GM12891 (cell line): Measurements from ENCODE around the gene SUN5.

Experiments
- DNase-seq: peaks from one replicate; pipeline ENCODE4 v3.0.0; 2011; ENCODE audit warnings: low spot score; ENCODE audit not compliant: insufficient read length
- FAIRE-seq: peaks from 2 replicates; lab custom pipeline; 2011; peaks lifted over from hg19 to GRCh38; lab: Jason Lieb, UNC
- PAX5 ChIP-seq: IDR thresholded peaks from 2 replicates; pipeline ENCODE4 v1.6.1; 2011; ENCODE audit warnings: low read length, moderate library complexity, mild to moderate bottlenecking; ENCODE audit not compliant: insufficient read depth, severe bottlenecking
- POLR2A ChIP-seq: IDR thresholded peaks from 2 replicates; pipeline ENCODE4 v1.6.1; 2011; ENCODE audit warnings: low read depth, low read length, control low read depth
- POLR2AphosphoS5 ChIP-seq: IDR thresholded peaks from 2 replicates; pipeline ENCODE4 v1.6.1; 2011; ENCODE audit warnings: low read depth, low read length, control low read depth
- POU2F2 ChIP-seq: IDR thresholded peaks from 2 replicates; pipeline ENCODE4 v1.6.1; 2011; ENCODE audit warnings: low read depth, mild to moderate bottlenecking, control low read depth, low read length, moderate library complexity
- SPI1 ChIP-seq: IDR thresholded peaks from 2 replicates; pipeline ENCODE4 v1.6.1; 2011; ENCODE audit warnings: low read depth, low read length, control low read depth
- TAF1 ChIP-seq: IDR thresholded peaks from 2 replicates; pipeline ENCODE4 v1.6.1; 2011; ENCODE audit warnings: low read depth, low read length, control low read depth

Gene SUN5

DNA sequence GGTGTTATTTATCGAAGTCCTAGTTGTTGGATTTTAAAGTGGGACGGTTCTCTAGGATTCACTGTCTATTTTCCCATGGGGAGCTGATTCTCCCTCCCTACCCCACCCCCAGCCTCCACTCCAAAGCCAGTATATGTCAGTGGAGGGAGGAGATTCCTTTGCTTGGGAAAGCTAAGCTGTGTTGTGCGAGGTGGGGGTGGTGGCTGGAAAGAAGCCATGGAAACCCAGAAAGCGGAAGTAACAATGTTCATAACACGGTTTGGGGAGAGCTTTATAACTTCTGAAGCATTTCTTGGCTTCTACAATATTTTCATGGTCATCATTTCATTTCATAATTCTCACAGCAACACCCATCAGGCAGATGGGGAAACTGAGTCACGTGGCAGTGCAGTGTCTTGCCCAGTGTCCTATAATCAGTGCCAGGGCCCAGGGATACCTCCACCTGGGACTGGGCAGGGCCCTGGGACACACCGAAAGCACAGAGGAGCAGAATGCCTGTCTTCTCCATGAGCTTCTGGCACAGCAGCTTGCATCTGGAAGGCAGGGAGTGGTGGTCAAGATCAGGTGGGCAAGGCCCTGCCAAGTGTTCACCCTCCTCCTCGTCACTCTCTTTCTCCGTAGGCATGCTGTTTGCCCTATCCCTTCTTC lies 4.5 kb downstream of the SUN5 start:
- DNase-seq (no peak), FAIRE-seq (no peak)
- TF ChIP-seq SPI1 = no peak
- TF ChIP-seq POU2F2 = no peak
- TF ChIP-seq TAF1 = no peak
- TF ChIP-seq PAX5 = no peak
- TF ChIP-seq POLR2AphosphoS5 = no peak
- TF ChIP-seq POLR2A = no peak

DNA sequence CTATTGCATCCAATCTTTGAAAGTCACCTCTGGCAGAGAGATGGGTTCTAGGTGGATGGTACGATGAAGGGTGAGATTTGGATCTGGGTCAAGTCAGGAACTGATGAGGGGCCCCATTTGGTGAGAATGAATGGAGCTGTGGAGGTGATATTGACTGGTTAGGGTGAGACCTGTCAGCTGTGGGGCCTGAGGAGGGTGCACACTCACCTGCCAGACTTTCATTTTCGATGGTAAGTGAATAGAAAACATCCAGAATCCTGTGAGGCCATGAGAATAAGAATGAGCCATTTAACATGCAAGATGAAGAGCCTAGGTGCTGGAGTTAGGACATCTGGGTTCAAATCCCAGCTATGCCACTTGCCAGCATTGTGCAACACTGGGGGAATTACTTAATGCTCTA lies 6.8 kb downstream of the SUN5 start:
- DNase-seq (no peak), FAIRE-seq (peak; percentile 9)
- TF ChIP-seq POLR2A (no peak), PAX5 (no peak), TAF1 (no peak), SPI1 (no peak), POLR2AphosphoS5 (no peak), POU2F2 (no peak)

DNA sequence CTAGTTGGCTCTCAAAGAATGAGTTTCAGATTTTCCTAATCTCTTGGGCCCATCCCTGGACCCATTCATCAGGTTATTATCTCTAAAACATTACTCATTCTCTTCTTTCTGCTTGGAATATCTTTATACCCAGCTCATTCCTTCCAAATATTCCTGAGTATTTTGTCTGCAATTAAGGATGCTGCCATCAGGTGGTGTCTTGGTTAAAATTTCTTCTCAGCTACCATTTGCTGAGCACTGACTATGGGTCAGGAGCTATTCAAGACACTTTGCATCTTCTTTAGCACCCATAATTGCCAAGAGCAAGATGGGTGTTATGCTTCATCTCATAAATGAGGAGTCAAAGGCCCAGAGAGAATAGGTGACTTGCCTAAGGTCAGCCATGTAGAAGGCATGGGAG lies 8.4 kb downstream of the SUN5 start:
- no peak for FAIRE-seq
- DNase-seq = no peak
- no peak for TF ChIP-seq PAX5

DNA sequence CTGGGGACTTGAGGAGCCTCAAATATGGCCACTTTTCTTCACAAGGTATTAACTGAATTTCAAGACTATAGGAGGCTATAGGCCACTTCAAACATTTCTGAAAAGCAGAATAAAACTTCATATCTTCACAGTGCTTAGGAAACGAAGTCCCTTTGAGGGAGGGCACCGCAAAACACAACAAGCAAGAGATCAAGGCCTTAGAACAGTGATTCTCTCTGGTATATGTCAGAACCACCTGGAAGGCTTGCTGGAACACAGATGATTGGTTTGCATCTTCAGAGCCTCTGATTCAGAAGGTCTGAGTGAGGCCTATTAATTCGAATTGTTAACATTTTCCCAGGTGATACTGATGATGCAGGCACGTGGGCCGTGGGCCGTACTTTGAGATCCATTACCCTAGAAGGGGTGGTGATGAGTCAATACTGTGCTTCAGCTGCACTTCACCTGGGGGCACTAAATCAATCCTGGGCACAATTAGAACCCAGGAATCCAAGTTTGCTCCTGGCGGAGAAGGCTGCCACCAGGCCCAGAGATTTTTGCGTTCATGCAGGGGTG lies 10.7 kb downstream of the SUN5 start:
- FAIRE-seq (no peak), DNase-seq (no peak)
- TF ChIP-seq SPI1 (no peak), PAX5 (no peak), TAF1 (no peak), POLR2A (no peak), POU2F2 (no peak), POLR2AphosphoS5 (no peak)

DNA sequence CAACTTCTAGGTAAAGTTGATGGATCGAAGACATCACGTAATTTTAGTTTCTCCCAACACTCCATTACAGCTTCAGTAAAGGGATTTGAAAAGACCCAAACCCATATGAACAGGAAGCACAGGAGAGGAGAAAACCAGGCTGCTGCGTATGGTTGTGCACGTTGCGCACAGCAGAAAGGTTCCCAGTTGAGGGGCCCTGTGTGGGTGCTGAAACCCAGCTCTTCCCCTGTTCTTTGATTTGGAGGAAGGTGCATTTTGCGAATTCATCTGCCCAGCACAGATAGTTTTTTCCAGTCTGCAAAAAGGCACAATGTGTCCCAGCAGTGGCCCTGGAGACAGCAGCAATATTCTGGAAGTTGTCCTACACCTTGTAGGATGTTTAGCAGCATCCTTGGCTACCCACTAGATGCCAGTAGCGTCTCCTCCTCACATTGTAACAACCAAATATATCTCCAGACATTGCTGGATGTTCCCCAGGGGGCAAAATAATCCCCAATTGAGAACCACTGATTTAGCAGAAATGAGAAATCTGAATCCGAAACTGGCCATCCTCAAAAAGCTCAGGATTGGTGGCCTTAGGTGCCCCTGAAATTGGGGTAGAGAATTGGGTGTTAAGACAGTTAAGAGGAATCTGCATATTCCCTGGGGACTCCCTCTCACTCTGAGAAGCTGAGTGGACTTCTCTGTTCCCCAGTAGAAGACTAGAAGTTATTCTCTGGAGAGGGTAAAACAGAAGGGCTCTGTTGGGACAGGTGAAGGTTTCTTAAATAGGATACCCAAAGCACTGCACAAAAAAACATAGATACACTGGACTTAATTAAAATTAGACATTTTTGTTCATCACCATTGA lies 12.2 kb downstream of the SUN5 start:
- TF ChIP-seq POU2F2 = no peak
- no peak for TF ChIP-seq PAX5
- TF ChIP-seq TAF1 = no peak
- TF ChIP-seq POLR2A = no peak
- TF ChIP-seq POLR2AphosphoS5 = no peak
- TF ChIP-seq SPI1 = no peak
- DNase-seq (no peak), FAIRE-seq (no peak)

DNA sequence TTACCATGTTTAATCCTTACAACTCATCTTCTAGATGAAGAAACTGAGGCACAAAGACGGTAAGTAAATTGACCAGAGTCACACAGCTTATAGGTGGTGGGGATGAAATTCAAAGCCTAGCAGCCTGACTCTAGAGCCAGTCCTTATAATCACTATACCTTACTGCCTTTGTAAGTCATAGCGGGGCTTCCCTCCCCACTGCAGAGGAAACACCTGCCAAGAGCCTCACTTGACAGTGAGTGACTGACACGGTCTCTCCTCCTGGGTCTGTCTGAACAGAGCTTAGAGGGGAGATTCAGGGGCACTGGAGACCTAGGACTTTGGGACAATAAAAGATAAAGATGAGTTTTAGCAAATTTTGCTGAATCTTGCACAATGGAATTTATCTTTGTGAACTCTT lies 12.8 kb downstream of the SUN5 start:
- FAIRE-seq (no peak), DNase-seq (no peak)
- TF ChIP-seq TAF1 (no peak), POLR2A (no peak), POLR2AphosphoS5 (no peak), POU2F2 (no peak), SPI1 (no peak), PAX5 (no peak)

DNA sequence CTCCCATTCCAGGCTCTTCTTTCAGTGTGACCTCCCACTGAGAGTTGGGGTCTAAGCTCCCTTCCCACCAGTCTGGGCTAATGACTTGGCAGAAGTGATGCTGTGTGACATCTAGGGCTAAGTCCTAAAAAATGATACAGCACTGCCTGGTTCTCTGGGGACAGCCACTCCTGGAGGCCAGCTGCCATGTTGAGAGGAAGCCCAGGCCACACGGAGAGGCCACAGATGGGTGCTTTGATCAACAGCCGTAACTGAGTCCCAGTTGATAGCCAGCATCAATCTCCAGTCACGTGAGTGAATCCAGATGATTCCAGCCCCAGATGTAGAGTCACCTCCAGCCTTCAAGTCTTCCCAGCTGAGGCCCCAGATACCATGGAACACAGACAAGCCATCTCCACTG lies 13.8 kb downstream of the SUN5 start:
- FAIRE-seq (no peak), DNase-seq (no peak)
- TF ChIP-seq TAF1 (no peak), PAX5 (no peak), POLR2A (no peak), SPI1 (no peak), POU2F2 (no peak), POLR2AphosphoS5 (no peak)

DNA sequence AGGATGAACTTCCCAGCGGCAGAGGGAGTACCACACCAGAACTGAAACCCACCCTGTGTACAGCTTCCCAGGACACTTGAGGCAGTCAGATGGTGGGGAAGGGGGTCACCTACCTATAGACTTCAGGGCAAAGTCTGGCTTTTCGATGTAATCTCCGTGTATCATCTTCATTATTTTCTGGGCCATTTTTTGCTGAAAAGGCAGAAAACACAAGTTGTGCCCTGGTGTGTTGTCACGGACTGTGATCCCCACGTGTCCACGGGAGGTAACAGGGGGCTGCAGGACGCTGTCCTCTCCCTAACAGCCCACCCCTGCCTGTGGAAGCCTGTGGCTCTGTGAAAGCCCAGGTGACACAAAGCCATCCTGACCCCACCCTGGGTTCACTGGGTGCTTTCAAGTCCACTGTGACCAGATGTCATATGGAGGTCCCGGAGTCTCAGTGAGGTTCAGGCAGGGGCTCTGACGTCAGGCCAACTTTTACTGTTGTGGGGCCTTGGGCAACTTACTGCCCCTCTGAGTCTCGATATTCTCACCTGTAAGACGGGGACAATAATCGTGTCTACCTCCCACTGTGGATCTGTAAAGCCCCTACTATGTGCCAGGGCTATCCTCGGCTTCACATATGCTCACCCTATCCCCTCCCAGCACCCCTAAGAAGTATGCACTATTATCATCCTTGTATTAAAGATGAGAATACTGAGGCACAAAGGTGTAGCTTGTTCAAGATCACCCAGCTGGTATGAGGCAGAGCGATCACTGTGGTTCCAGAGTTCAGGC lies 14.5 kb downstream of the SUN5 start:
- TF ChIP-seq TAF1 = no peak
- TF ChIP-seq PAX5 = no peak
- no peak for TF ChIP-seq POLR2AphosphoS5
- no peak for TF ChIP-seq POU2F2
- no peak for TF ChIP-seq POLR2A
- no peak for TF ChIP-seq SPI1
- FAIRE-seq = no peak
- no peak for DNase-seq

DNA sequence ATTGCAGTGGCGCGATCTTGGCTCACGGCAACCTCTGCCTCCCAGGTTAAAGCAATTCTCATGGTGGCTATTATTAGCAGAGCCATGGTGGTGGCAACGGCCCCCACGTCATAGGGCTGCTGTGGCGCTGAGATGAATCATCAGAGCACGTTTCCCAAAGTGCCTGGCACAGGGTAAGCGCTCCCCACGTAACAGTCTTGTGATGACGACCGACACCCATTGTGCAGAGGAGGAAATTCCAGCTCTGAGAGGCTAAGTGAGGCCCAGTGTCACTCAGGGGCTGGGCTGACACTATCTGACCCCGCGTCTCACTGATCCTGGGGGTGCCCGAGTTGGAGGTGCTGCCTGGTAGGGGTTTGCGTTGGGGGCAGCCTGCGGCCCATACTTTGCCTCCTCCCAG lies 16.2 kb downstream of the SUN5 start:
- TF ChIP-seq SPI1 (no peak), POLR2AphosphoS5 (no peak), PAX5 (no peak), TAF1 (no peak), POU2F2 (no peak), POLR2A (no peak)
- no peak for DNase-seq
- no peak for FAIRE-seq
